Activated gamma-delta T cell (primary cell): ENCODE results near the gene MCTP2.

ENCODE experiments used
- DNase-seq: peaks from one replicate; lab custom pipeline; 2025; lab: John Stamatoyannopoulos, UW

Gene MCTP2

DNA sequence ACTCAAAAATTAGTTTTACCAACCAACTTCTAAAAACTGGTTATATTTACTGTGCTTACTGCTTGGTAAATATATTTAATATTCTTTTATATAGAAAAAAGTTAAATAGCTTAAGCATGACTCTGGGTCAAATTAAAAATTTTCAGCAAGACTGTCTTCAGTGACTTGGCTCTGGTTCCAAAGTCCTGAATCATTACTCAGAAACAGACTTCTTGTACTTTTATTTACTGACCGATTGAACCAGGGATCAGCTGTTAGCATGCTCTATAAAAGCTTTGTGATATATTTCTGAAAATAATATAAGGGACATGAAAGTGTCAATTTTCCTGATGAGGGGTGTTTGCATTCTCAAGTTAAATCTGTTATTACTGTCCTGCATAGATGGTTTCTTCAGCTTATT lies 164.3 kb downstream of the MCTP2 start:
- no peak for DNase-seq

DNA sequence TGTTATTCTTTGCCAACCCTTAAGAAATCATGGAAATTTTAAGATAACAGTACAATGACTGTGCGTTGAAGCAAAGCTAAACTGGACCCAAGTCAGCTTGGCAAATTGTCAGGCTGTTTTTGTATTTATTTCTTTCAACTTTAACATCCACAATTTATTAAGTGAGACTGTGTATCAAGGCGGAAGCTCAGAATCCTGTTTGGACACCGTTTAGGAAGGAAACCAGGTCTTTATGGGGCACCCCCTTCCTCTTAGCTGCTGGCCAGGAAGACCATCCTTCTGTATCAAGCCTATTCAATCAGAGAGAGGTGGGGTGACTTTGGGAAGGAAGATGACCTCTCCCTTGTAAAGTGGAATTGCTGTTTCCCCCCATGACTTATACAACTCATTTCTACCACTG lies 166.0 kb downstream of the MCTP2 start:
- DNase-seq: no peak

DNA sequence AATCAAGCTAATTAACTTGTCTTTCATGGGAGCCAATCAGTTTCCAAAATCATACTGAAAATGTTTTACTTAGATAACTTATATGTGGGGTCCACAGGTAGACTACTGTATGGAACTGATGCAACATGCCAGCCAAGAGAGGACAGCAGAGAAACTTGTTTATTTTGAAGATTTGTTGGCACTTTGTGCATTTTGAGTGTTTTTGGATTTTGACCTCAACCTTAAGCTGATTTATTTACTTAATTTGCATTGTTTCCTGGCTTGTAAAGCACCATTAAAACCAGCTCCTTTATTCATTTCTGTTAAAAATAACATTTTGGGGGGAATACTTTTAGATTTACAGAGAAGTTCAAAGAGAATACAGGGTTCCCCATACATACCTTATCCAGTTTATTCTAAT lies 166.6 kb downstream of the MCTP2 start:
- DNase-seq: no peak

DNA sequence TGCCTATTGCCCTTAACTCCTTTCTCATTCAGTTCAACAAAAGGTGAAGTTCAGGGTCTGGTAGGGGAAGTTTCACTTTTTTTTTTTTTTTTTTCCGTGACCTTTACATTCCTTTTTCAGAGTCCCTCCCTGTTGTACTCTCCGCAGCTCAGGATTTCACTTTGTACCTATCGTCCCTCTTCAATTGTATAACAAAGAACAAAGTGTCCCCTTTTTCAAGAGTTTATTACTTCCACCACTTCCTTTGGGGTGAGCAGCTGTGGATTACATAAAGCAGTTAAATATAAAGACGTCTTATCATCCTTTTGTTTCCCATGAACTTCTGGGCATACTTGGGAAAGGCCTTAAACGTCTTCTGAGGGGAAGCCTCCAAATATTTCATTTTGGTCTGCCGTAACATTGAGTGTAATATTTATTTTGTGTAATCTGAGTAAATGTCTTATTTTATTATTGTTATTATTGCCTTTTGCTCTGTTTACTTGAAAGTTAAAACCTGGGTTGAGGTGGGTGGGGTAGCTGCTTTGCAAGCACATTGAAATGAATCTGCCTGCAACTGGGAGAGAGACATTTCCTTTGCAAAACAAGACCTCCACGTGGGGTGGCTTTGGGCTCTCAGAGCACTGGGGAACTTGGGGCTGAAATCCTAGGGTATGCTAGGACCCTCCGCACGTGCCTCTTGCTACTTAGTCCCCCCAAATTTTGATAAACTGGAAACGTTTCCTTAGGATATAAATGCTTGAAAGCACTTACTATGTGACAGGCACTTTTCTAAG lies 169.4 kb downstream of the MCTP2 start:
- DNase-seq: no peak

DNA sequence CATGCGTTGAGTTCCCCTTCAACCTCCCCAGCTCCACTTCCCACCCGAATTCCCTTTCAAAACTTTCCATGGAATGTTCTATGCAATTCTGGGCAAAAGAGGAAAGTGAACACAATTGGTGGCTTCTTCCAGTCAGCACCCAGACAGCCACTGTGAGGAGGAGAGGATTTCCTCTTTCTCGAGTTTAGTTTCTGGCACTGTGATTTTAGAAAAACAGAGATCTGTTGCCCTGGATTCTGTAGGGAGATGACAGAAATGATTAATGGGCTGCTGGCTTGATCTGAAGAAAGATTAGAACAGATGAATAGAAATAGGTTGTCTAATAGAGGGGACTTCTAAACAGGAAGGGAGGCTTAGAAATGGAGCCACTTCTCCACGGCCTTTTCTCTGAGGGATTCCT lies 172.0 kb downstream of the MCTP2 start:
- no peak for DNase-seq

DNA sequence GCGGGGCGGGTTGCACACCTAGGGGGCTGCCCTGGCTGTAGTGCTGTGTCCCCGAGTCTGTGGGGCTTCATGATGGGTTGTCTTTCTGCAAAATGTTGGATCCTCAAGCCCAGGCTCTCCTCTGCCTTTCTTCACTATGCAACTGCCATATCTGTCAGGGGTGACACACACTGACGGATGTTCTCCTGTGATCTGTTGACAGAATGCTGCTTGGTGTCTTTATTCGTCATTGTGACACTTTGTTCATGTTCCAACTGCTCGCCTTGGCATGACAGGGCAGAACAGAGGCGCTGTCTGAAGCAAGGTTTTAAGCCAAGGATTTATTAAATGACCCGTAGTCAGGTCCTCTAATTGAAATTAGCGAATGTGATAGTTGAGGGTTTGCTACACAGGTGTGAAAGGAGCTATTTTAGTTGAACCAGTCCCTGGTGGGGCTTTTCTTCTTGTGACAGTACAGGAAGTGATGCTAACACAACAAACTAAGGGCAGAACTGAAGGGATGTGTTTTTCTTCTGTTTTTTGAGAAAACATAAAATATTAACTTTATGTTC lies 173.4 kb downstream of the MCTP2 start:
- no peak for DNase-seq

DNA sequence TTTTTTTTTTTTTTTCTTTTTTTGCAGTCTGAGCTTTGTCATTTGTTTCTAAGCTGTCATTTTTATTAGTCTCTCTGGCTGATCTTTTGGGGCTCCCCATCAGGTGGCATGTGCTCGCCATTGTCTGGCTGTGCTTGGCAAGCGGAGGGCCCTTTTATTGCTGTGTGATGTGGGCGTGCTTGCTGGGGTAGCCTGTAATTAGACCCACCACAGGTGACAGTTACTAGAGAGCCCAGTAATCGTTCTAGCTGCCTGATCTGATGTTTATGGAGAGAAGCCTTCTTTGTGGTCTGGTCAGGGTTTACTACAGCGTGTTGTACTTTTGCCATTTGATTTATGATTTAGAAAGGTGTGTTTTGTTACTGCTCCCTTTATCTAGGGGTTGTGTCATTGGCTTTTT lies 179.9 kb downstream of the MCTP2 start:
- DNase-seq: no peak

DNA sequence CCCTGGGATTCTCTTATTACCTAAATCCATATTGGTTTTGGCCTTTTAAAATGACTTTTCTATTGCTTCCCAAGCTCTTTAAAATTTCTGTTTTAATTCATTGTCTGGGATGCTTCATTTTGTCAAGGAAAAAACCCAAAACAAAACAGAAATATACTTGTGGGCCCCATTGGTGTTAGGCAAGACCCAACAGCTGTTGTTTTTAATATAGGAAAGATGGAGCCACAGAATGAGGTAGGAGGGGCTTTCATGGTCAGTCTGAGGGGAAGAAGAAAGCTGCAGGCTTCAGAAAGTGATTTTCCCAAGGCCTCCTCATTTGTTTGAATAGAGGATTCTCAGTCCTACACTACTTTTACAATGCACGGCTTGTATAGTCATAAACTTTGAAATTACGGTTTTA lies 180.5 kb downstream of the MCTP2 start:
- no peak for DNase-seq

DNA sequence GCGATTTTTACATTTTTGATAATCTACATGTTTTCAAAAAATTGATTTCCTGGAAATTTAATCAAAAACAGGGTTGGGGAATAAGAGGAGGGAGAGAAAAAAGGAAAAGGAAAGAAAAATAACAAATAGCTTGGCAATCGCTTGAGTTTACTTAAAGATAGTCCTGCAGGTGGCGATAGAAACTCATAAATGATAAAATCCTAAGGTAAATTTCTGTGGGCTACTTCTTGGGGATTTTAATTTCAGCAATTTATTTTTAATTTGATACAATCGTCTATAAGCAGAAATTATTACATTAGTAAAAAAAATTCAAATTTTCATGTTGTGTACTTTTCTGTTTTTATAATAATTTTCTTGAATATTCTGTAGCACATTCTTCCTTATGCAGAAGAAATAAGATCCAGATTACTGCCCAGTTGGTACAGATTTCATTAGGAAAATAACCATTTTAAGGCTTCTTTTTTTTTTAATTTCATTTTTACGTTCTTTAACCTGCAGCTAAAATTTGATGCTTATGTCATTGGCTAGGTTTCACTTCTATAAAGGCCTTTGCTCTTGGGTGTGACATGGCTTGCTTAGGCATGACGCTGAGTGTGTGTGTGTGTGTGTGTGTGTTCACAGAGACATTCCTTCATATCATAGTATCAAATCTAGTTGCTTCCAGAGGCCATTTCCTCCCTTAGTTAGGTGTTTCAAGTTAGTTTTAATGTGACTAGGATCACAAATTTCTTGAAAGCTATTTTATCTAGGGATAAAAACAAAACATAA lies 181.8 kb downstream of the MCTP2 start:
- DNase-seq: no peak

DNA sequence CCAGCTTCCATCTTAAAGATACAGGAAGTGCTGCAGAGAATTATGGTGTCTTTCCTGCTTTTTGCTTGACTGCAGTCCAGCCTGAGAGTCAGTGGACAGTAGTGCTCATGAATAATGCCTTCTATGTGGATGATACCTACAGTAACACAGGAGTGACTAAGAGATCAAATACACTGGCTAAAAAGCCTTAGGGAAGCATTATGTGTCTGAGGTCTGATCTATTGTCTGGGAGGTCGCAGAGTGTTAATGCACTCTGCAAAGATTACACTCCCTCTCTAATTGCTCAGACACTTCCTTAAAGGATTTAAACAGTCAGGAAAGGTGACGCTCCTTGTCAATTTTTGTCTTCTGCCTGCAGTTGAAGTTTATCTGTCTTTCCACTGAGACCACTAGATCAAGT lies 183.6 kb downstream of the MCTP2 start:
- DNase-seq: no peak

DNA sequence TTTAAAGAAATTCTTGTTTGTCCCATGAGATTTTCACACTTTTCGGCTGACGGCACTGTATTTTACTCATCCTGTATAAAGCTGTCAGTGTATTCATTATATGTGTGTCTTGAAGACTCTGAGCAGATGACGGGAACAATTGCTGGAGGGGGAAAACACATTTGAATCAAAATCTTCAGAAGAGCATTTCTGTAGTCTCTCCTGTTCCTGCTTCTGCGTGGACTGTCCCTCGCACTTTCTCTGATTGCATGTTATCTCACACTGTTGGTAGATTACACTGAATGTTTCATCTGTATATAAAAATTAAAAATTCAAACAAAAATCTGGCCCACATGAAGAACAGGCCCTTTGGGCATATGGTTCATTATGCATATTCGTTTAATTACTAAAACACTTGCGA lies 184.9 kb downstream of the MCTP2 start:
- no peak for DNase-seq

DNA sequence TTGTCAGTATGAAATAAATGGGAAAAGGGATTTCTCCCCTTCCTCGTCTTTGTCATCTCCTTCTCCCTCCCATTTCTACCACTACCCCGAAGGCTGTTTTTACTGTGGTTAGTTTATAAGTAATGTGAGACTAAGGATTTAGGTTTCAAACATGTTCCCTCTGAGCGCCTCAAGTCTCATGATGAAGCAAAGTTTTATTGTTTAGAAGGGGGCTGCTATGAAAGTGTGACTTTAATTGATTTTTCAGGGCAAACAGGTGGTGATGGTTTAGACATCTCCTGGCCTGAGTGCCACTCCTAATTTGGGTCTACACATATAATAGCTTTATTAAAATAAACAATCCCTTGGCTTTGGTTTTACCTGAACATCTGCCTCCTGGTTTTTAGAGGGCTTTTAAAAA lies 185.5 kb downstream of the MCTP2 start:
- no peak for DNase-seq

DNA sequence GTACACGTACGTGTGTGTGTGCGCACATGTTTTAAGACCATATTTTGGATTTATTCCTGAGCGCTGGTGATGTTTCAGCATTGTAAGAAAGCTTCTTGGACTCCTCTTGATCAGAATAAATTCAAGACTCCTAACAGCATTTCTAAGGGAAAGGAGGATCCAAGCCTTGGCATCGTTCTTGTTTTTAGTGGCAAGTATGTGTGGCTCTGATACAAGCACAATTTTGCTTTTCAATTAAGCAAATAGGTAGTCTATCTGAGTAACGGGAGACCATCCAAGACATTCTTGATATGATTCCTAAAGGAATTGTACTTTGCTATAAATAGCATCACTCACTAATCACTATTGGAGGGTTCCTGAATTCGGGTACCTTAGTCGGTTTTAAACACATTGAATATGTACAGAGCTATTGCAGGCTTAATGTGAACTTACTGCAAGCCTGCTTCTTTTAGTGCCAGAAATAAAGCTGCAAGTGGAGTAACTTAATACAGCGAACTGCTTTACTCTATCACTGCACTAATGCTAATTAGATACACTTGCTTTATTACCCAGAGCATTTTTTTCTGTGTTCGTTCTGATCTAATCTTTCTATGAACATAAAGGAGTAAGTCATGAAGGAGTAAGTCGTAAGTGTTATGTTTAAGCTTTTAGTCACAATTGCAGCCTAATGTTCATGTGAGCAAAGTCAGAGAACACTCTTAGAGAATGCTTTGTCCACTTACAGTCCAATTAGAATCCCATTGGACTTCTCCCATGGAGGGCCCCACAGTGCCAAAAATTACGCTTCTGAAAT lies 186.3 kb downstream of the MCTP2 start:
- DNase-seq: no peak

DNA sequence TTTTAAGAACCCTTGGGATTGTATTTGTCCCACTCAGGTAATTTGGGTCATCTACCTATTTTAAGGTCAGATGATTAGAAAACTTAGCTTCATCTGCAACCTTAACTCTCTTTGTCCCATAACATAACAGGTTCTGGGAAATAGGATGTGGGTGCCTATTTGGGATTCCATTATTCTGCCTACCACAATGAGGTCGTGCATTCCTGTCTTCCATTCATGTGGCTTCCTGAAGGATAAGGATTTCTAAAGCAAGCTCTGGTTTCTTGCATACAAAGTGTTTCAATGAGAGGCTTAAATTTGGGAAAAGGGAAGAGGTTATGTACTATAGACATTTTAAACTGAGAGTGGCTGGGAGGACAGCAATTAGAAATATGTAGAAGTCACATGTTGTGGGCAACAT lies 190.3 kb downstream of the MCTP2 start:
- no peak for DNase-seq

DNA sequence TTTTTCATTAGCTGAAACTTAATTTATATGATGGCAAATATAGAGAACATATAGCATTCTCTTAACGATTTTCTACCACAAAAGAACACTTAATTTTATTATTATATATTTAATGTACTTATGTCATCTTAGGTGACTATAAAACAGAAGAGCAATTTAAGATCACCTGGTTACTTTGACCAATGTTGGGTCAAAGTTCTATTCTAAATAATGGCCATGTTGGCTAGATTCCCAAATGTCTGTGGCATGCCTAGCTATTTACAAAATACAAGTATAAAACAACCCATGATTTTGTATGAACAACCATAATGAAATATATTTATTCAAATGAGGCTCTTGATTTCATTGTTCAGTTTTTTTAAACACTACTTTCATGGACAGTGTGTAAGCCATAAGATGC lies 200.9 kb downstream of the MCTP2 start:
- DNase-seq: no peak

DNA sequence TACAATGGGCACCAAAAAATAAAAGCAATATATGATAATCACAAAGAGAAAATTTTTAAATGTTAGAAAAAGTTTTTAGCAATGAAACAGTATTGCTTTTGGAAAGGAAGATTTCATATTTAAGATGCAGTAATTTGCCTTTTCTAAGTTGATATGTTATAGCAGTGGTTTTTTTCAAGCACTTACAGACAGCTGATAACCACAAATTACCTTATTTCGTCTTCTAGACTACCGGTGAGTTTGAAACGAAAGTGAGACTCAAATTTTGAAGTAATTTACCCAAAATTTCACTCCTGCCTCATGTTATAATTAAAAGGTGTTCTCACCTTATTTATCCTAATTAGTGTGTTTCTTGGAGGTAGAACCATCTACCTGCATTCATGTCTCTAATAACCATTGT lies 207.8 kb downstream of the MCTP2 start:
- DNase-seq: no peak

DNA sequence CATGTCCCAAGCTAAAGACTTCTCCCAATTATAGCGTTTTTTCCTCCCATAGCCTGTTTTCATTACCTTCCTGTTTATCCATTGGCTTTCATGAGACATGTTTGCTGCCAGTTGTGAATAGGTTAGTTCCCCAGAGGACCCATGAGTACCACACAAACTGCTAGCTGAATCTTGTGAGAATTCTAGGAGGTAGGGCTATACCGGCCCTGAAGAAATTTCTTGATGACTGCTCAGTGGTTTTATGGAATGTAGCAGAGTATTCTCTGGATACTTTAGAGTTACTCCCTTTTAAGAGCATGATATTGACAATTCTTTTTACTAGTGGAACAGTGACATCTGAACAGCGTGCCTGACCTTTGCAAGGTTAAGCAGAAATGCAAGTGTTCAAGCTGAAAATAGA lies 210.4 kb downstream of the MCTP2 start:
- DNase-seq: no peak

DNA sequence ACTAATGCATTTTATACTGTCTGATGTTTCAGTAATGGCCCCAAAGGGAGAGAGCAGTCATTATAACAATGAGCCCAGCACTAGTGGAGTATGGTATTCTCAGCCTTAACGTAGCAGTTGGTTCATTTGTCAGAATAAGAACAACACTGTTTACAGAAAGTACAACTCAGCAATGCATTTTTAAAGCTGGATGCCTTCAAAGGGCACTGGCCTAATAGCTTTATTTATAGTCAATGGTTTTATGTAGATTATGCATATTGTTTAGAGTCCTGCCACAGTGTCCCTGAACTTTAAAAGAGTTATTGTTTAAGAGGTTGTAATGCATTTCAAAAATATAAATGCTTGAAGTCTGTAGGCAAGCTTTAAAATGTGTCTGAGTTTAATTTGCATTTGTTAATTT lies 211.1 kb downstream of the MCTP2 start:
- no peak for DNase-seq

DNA sequence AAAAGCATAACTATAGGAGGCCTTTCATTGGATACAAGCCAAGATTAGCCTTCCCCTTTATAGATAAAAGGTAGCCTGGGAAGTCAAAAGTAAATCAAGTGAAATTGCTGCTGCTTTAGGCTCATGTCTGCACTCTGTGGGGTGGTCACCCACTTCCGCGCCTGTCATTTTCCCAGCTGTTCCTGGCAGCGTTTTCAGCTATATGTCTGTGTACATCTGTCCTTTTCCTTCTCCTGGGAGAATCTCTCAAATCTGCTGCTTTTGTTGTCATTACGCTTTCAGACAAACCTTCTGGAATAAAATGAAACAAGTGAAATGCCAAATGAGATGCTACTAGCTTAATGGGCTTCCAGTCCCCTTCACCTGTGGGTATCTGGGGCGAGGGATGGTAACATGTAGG lies 211.8 kb downstream of the MCTP2 start:
- DNase-seq: no peak

DNA sequence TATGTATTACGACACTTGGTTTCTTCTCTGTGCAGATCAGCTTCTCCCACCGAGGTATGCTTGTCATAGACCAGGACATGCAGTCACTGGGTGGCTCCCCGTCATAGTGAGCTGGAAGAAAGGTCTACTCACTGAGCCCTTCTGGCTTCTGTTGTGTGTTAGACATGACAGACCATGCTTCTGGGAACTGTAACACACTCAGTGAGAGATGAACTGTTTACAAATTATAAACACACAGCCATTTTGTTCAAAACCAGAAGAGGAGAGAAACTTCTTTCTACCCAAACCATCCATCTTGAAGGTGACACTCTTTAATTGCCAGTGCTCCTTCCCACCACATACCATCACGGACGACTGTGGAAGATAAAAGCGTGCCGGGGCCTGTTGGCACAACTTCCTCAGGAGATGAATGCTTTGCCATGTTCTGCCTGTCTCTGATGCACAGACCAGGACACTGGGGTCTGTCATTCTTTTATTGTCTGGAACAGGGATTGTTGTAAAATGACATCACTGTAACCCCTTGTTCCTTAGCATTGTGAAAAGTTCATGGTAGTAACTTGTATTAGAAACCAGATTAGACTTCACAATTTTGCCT lies 214.3 kb downstream of the MCTP2 start:
- DNase-seq: no peak

DNA sequence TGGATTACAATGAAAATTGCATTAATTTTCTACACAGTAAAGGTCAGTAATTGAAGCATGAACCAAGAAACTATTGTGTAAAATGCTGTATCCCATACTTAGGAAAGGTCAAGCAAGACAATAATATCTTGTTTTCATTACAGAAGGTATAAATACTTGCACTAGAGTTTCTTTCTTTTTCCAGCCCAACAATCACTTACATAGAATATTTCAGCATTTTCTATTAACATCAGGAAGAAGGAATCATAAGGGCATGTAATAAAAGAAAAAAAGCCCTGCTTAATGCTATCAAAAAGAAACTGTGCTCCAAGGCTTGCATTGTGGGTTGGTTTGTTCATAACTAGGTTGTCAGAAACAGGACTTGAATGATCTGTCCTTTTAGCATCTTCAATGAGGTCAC lies 215.1 kb downstream of the MCTP2 start:
- DNase-seq: no peak

DNA sequence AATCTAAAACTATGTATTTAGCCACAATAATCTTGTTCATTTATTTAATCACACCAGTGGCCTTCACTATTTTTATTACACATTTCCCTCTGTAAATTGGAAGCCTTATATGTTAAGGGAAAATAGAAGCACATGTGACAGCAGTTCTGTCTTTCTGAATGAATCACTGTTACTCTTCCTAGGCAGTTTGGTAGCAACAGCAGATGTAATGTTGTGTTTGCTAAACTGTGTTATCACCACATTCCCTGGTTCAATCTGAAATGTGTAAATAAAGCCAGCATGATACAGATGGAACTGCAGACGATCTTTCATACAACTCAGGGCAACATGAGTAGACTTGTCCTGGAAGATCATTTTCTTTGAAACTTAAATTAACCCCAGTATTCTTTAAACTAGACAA lies 220.1 kb downstream of the MCTP2 start:
- DNase-seq: no peak
